HepG2 (cell line): ENCODE measurements around the gene GRIN3B. TPM values are rescaled to one million over a fixed set of nuclear protein-coding genes. Genes with fewer than 3 reads are reported as not detected.

ENCODE experiments used
- ASH2L ChIP-seq: fragments of 300-600, 200-600 bp; sonication (generic); IDR thresholded peaks from 2 replicates; pipeline ENCODE4 v1.7.0; 2017; ENCODE audit warnings: low read depth, mild to moderate bottlenecking, moderate library complexity, mixed read lengths, low read length; ENCODE audit not compliant: insufficient read length
- ATF1 ChIP-seq: IDR thresholded peaks from 2 replicates; pipeline ENCODE4 v1.6.1; 2016; ENCODE audit warnings: mild to moderate bottlenecking, control low read depth
- KLF6 ChIP-seq: IDR thresholded peaks from 2 replicates; pipeline ENCODE4 v1.8.0; 2016; ENCODE audit warnings: missing biosample characterization, missing genetic modification reagents
- MTA3 ChIP-seq: sonication (generic); formaldehyde crosslinking; IDR thresholded peaks from 2 replicates; pipeline ENCODE4 v1.4.0; 2020; ENCODE audit warnings: missing genetic modification reagents
- NFE2 ChIP-seq: sonication (generic); formaldehyde crosslinking; IDR thresholded peaks from 2 replicates; pipeline ENCODE4 v1.4.0; 2020; ENCODE audit warnings: missing genetic modification reagents
- SMAD9 ChIP-seq: sonication (generic); formaldehyde crosslinking; IDR thresholded peaks from 2 replicates; pipeline ENCODE4 v1.5.1; 2020; ENCODE audit warnings: mild to moderate bottlenecking, missing genetic modification reagents
- SMARCC2 ChIP-seq: fragments of 450-650 bp; IDR thresholded peaks from 2 replicates; pipeline ENCODE4 v1.6.1; 2017; ENCODE audit warnings: antibody characterized with exemption, mild to moderate bottlenecking
- TOE1 ChIP-seq: sonication (generic); formaldehyde crosslinking; IDR thresholded peaks from 2 replicates; pipeline ENCODE4 v1.4.0; 2020; ENCODE audit warnings: mild to moderate bottlenecking, missing genetic modification reagents
- TP53 ChIP-seq: sonication (generic); formaldehyde crosslinking; conservative IDR thresholded peaks from 2 replicates; pipeline ENCODE4 v1.4.0; 2020; ENCODE audit warnings: missing genetic modification reagents
- ZNF549 ChIP-seq: sonication (generic); formaldehyde crosslinking; IDR thresholded peaks from 2 replicates; pipeline ENCODE4 v1.5.0; 2020; ENCODE audit warnings: missing genetic modification reagents
- ZNF563 ChIP-seq: sonication (generic); formaldehyde crosslinking; IDR thresholded peaks from 2 replicates; pipeline ENCODE4 v1.8.0; 2022; ENCODE audit warnings: mild to moderate bottlenecking, moderate library complexity, missing genetic modification reagents
- ZNF839 ChIP-seq: sonication (generic); formaldehyde crosslinking; IDR thresholded peaks from 2 replicates; pipeline ENCODE4 v1.4.0; 2020; ENCODE audit warnings: missing genetic modification reagents, mild to moderate bottlenecking, borderline replicate concordance
- polyA plus RNA-seq, 8 experiments: library from polyadenylated mRNA; depleted of rRNA in 3 of 8; stranded (reverse) in 7 of 8; unstranded in 1 of 8; fragments of >200 nt; fragmentation: Illumina TruSeq in 4 of 8; extraction: Trizol in 4 of 8; gene quantifications; 2 replicates each; pipeline versions ENCODE4 v1.2.1 to v1.2.3, GENCODE V29; 2011 to 2016; ENCODE audit warnings: low read depth in 4 of 8, missing spikeins in 1 of 8, mixed read lengths in 1 of 8; ENCODE audit not compliant: insufficient read depth in 1 of 8
- total RNA-seq, 5 experiments: library from RNA; depleted of rRNA; stranded (reverse); fragments of >200 nt; fragmentation: Illumina TruSeq; extraction: Trizol; gene quantifications; 2 replicates each; pipeline ENCODE4 v1.2.3, GENCODE V29; 2016; ENCODE audit warnings: low read depth in 1 of 5
- TF ChIP-seq, protein P1 (sequence below): sonication (generic); formaldehyde crosslinking; IDR thresholded peaks from 2 replicates; pipeline ENCODE4 v1.8.0; 2022; ENCODE audit warnings: mild to moderate bottlenecking, missing genetic modification reagents; ENCODE audit not compliant: insufficient replicate concordance
- TF ChIP-seq, protein P2 (sequence below): sonication (generic); formaldehyde crosslinking; IDR thresholded peaks from 2 replicates; pipeline ENCODE4 v1.4.0; 2020; ENCODE audit warnings: missing genetic modification reagents
- TF ChIP-seq, protein P3 (sequence below): sonication (generic); formaldehyde crosslinking; IDR thresholded peaks from 2 replicates; pipeline ENCODE4 v1.5.0; 2020; ENCODE audit warnings: mild to moderate bottlenecking, low read depth, missing genetic modification reagents, borderline replicate concordance
- TF ChIP-seq, protein P4 (sequence below), 2 experiments: sonication (generic) in 1 of 2; formaldehyde crosslinking in 1 of 2; IDR thresholded peaks; 2 replicates each; pipeline versions ENCODE4 v1.6.1 to v1.9.0; 2014 to 2022; ENCODE audit warnings: antibody characterized with exemption in 1 of 2, borderline replicate concordance in 1 of 2, inconsistent platforms in 1 of 2, low read depth in 1 of 2, missing genetic modification reagents in 1 of 2
- TF ChIP-seq, protein P5 (sequence below): IDR thresholded peaks from 2 replicates; pipeline ENCODE4 v1.6.1; 2016; ENCODE audit warnings: missing compliant biosample characterization, missing genetic modification reagents, borderline replicate concordance

Gene GRIN3B
- total and polyA plus RNA-seq, 2 of the 13 experiments (the other 11 are each of a cell fraction or from before 2014, with no cell fraction given) = 0.07 to 0.20 TPM

DNA sequence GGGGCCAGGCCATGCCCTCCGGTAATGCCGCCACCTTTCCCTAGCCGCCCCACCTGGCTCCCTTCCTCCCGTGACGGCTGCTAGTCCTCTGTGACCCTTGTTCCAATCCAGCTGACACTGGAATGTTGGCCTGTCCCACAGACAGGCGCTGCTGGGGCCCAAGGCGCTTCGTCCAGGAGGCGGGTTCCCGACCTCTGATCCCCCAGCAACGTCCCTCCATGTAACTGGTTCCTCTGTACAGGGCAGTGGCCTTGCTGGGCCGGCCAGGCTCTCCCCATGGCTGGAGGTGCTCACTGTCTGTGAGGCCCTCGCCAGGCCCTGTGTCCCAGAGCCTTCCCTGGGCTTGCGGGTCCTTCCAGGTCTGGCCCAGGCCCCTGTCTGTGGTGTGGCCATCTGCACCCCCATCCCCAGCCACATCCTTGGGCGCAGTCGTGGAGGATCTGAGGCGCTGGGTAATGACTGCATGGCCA lies 6.8 kb upstream of the GRIN3B start (continued):
- TF ChIP-seq, protein P1, sequence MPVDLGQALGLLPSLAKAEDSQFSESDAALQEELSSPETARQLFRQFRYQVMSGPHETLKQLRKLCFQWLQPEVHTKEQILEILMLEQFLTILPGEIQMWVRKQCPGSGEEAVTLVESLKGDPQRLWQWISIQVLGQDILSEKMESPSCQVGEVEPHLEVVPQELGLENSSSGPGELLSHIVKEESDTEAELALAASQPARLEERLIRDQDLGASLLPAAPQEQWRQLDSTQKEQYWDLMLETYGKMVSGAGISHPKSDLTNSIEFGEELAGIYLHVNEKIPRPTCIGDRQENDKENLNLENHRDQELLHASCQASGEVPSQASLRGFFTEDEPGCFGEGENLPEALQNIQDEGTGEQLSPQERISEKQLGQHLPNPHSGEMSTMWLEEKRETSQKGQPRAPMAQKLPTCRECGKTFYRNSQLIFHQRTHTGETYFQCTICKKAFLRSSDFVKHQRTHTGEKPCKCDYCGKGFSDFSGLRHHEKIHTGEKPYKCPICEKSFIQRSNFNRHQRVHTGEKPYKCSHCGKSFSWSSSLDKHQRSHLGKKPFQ = no peak
- TF ChIP-seq, protein P2, sequence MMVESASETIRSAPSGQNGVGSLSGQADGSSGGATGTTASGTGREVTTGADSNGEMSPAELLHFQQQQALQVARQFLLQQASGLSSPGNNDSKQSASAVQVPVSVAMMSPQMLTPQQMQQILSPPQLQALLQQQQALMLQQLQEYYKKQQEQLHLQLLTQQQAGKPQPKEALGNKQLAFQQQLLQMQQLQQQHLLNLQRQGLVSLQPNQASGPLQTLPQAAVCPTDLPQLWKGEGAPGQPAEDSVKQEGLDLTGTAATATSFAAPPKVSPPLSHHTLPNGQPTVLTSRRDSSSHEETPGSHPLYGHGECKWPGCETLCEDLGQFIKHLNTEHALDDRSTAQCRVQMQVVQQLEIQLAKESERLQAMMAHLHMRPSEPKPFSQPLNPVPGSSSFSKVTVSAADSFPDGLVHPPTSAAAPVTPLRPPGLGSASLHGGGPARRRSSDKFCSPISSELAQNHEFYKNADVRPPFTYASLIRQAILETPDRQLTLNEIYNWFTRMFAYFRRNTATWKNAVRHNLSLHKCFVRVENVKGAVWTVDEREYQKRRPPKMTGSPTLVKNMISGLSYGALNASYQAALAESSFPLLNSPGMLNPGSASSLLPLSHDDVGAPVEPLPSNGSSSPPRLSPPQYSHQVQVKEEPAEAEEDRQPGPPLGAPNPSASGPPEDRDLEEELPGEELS (CRISPR knock-in tag) = peak; percentile 53; the same call in 1 of the 2 replicates
- TF ChIP-seq, protein P3, sequence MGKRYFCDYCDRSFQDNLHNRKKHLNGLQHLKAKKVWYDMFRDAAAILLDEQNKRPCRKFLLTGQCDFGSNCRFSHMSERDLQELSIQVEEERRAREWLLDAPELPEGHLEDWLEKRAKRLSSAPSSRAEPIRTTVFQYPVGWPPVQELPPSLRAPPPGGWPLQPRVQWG (CRISPR knock-in tag) = no peak
- TF ChIP-seq SMARCC2 (no peak), KLF6 (CRISPR knock-in tag) (0 out of 2 replicates have a peak, but pooled peaks have one; percentile 50), ZNF563 (CRISPR knock-in tag) (peak; percentile 53; the same call in 1 of the 2 replicates), NFE2 (CRISPR knock-in tag) (no peak), ZNF839 (no peak), SMAD9 (CRISPR knock-in tag) (no peak), ZNF549 (CRISPR knock-in tag) (no peak), MTA3 (CRISPR knock-in tag) (no peak), ASH2L (peak; percentile 29), TP53 (CRISPR knock-in tag) (no peak), TOE1 (CRISPR knock-in tag) (no peak), ATF1 (CRISPR knock-in tag) (no peak)
- TF ChIP-seq, protein P4, sequence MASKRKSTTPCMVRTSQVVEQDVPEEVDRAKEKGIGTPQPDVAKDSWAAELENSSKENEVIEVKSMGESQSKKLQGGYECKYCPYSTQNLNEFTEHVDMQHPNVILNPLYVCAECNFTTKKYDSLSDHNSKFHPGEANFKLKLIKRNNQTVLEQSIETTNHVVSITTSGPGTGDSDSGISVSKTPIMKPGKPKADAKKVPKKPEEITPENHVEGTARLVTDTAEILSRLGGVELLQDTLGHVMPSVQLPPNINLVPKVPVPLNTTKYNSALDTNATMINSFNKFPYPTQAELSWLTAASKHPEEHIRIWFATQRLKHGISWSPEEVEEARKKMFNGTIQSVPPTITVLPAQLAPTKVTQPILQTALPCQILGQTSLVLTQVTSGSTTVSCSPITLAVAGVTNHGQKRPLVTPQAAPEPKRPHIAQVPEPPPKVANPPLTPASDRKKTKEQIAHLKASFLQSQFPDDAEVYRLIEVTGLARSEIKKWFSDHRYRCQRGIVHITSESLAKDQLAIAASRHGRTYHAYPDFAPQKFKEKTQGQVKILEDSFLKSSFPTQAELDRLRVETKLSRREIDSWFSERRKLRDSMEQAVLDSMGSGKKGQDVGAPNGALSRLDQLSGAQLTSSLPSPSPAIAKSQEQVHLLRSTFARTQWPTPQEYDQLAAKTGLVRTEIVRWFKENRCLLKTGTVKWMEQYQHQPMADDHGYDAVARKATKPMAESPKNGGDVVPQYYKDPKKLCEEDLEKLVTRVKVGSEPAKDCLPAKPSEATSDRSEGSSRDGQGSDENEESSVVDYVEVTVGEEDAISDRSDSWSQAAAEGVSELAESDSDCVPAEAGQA (IDR thresholded peaks at IDR 0.05; ENCODE audit: low read depth) = no peak
- TF ChIP-seq, protein P4 (CRISPR knock-in tag; IDR thresholded peaks at IDR 0.05; ENCODE audit: borderline replicate concordance) = no peak
- TF ChIP-seq, protein P5, sequence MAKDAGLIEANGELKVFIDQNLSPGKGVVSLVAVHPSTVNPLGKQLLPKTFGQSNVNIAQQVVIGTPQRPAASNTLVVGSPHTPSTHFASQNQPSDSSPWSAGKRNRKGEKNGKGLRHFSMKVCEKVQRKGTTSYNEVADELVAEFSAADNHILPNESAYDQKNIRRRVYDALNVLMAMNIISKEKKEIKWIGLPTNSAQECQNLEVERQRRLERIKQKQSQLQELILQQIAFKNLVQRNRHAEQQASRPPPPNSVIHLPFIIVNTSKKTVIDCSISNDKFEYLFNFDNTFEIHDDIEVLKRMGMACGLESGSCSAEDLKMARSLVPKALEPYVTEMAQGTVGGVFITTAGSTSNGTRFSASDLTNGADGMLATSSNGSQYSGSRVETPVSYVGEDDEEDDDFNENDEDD (CRISPR knock-in tag) = peak; percentile 77; the same call in 1 of the 2 replicates
